ENCODE data around the gene DIS3L2.

The DIS3L2 gene

GRCh38 chr2:232204457-232204931 lies 243.0 kb downstream of the DIS3L2 start:
- no peak for DNase-seq

GRCh38 chr2:232207174-232207573 lies 245.7 kb downstream of the DIS3L2 start:
- DNase-seq, result no peak

DNA sequence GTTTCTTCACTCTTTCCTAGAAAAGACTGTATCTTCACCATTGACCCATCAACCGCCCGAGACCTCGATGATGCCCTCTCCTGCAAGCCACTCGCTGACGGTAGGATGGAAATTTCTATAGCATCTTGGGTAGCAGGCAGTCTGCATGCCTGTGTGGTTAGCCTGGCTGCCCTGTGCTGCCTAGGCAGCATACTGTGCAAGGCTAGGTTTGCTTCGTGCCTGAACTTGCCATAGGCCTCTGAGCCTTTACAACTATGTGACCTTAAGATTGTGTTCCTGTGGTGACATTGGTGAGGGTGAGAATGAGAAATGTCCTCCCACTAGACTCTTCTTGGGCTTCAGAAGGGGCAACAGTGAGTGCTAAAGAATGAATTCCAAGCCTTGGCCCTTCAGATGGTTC lies 248.8 kb downstream of the DIS3L2 start:
- no peak for DNase-seq

DNA sequence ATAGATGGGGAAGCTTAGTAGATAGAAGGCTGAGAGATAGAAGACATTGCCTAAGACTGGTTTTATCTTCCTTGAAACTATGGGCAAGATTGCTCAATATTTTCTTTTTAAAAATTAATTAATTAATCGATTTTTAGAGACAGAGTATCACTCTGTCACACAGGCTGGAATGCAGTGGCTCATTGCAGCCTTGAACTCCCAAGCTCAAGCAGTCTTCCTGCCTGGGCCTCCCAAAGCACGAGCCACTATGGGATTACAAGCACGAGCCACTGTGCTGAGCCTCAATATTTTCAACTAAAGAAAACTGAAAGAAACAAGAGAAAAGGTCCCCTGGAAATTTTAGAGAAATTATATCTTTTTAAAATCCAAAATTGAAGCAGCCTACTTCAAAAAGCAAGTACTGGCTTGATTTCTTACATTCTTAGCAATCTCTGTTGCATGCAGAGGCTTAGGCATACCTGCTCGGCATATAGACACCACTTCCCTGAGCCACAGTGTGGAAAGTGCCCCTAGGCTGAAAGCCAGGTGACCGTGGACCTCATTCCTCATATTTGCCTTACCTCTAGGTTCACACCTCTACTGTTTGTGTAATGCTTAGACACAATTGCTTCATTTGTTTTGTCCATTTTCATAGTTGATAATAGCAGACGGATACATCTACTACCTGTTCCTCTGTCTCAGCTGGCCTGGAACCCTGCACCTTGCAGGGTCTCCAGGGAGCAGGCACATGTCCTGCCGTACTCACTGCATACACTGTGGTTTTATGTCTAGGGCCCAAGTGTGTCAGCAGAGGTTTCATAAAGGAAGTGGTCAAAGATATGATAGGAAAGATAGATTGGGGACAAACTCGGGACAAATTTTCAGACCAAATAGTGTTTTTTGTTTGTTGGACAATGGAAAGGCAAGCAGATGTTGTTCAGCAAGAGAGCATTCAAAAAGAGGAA lies 250.5 kb downstream of the DIS3L2 start:
- DNase-seq, result no peak

- DNase-seq, result no peak
Observed at GRCh38 chr2:232213176-232213575, 251.7 kb downstream of the DIS3L2 start.

DNA sequence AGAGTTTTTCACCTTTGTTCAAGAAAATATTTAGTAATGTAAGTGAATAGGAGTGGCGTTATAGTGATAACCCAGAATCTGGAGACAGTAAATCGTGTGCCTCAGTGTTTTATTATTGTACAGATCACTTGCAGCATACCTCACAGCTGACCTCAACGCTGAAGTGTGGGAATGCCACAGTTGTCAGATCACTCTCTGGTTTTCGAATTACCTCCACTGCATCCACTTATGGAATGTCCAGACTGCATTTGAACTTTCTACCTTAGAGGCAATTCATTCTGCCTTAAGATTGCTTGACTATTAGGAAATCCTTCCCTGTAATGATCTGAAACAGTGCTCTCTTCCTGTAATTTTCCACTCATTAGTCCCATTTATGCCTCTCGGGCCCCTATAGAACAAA lies 252.5 kb downstream of the DIS3L2 start:
- no peak for DNase-seq

- no peak for DNase-seq
Observed at GRCh38 chr2:232216028-232216427, 254.5 kb downstream of the DIS3L2 start.

DNA sequence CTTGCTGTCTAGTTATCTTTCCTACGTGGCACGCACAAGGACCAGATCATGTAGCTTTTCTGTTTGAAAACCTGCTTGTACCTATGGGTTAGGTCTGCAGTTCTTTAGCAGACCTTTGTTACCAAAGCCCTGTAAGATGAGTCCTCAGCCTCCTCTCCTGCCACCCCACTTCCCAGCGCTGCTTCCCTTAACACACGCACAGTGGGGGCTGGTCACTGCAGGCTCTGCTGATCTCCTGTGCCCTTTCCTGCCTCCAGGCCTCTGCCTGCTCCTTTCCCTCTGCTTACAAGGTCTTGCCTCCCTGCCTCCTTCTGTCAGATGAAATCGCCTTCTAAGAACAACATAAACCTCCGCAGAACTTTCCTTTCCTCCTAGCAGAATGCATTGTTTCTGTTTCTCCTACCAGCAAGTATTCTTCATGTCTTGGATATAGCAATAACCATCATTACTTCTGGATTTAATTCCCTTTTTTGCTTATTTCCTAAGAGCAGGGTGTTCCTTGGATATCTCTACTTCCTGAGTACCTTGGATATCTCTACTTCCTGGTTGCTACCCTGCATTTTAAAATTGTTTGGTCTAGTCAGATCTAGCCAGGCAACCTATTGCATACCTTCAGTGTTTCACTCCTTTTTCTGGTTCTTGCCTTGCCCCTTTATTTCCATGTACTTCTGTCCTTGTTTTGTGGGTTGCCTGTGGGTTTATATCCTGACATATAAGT lies 257.4 kb downstream of the DIS3L2 start:
- no peak for DNase-seq

GRCh38 chr2:232219496-232219870 lies 258.0 kb downstream of the DIS3L2 start:
- DNase-seq, result no peak

DNA sequence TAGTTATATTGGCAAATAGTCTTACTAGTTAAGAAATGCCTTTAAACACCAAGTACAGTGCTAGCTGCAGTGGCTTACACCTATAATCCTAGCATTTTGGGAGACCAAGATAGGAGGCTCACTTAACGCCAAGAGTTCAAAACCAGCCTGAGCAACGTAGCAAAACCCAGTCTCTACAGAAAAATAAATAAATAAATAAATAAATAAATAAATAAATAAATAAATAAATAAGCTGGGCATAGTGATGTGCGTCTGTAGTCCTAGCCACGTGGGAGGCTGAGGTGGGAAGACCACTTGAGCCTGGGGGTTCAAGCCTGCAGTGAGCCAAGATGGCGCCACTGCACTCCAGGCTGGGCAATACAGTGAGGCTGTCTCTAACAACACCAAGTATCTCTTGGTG lies 258.4 kb downstream of the DIS3L2 start:
- no peak for DNase-seq

GRCh38 chr2:232225429-232225828 lies 263.9 kb downstream of the DIS3L2 start:
- no peak for DNase-seq

DNA sequence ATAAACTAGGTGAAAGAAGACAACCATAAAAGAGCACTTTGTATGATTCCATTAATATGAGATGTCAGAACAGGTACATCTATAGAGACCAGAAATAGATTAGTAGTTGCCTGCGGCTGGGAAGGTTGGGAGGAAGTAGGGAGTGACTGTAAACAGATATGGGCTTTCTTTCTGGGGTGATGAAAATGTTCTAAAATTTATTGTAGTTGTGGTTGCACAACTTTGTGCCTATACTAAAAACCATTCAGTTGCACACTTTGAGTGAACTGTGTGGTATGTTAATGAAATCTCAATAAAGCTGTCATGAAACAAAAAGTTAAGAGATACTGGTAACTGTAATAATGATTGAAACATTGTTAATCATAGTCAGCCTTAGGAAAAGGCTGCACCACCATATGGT lies 264.4 kb downstream of the DIS3L2 start:
- no peak for DNase-seq

DNA sequence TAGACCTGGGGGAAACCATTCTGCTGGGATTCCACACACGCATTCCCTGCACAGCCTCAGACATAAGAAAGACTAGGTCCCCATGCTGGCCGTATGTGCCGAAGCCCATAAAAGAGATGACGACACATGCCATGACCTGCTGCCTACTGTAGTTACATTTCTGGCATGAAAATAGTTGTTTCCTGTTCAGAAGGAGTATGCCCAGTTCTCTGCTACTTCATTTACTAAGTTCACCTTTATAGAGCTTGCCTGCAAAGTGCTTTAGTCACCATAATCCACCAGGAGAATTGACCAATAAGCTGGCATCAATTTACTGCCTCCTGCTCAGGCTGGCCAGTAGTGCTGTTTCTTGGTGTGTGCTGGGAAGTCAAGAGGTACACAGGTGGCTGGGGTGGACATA lies 266.8 kb downstream of the DIS3L2 start:
- DNase-seq, result no peak

DNA sequence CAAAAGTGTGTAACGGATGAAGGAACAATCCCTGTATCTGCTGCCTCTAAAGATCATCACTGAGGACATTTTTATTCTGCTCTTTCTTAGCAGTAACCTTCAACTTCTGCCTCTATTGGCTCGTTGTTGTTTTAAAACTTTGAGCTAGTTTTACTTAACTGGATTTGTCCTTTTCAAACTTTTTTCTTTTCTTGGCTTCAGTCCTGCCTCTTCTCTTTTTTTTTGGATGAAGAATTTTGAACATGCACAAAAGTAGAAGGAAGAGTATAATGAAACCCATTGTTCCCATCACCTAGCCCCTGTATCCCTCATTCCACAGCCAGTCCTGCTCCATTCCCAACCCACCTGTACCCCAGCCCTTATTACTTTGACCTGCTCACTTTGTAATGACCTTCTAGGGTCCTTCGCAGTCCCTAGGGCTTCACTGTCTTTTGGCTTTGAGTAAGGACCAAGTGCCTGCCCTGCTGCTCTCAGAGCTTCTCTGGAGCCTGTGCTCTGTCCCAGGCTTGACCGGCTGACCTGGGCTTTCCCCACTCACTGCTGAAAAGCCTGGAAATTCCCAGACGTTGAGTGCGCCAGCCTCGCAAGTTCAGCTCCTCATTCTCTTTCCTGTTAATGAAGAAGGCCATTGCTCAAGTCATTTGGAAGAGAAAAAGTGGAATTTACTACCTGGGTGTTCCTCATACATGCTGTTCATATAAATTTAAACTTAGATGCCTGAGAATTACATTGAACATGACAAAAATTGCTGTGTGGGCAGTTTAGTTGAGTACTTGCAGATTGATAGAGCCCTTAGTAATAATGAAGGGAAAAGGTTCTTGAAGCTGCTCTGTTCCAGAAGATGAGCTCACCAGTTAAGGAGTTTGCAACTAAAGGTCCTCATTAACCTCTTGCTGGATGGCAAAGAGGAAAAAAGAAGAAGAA lies 267.7 kb downstream of the DIS3L2 start:
- DNase-seq, result no peak

- no peak for DNase-seq
Observed at GRCh38 chr2:232229911-232230310, 268.4 kb downstream of the DIS3L2 start.

GRCh38 chr2:232230560-232230959 lies 269.0 kb downstream of the DIS3L2 start:
- peak; percentile 10 for DNase-seq

GRCh38 chr2:232231554-232231953 lies 270.0 kb downstream of the DIS3L2 start:
- DNase-seq, result no peak

DNA sequence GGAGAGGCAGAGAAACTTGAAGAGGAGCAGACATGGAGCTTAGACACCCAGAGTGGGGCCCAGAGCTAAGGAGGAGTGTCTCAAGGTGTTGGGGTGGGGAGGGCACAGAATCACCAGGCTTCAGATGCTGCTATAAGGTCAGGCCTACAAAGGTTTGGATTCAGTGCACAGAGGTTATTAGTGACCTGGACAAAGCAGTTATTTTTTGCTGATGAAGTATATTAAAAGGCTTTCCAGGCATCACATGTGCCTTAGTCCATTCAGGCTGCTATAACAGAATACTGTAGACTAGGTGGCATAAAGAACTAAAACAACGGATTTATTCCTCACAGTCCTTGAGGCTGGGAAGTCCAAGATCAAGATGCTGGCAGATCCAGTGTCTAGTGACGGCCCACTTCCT lies 271.4 kb downstream of the DIS3L2 start:
- no peak for DNase-seq

GRCh38 chr2:232234922-232235615 lies 273.6 kb downstream of the DIS3L2 start:
- DNase-seq, result no peak

DNA sequence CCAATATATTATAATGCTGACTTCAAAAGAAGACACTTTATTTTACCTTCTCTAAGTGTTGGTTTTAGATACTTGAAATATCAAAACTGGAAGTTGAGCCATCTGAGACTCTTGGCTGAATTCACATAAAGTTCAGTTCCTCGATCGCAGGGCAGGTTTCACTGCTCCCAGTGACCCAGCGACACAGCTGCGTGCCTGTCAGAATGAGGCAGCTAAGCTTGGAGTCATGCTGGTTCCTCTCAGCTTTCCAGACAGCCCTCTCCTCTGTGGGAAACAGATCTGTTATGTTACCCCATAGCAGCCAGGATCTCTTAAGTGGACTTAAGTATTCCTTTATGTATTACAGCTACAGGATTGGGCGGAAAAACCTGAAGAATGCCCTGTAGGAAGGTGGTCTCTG lies 274.2 kb downstream of the DIS3L2 start:
- no peak for DNase-seq

DNA sequence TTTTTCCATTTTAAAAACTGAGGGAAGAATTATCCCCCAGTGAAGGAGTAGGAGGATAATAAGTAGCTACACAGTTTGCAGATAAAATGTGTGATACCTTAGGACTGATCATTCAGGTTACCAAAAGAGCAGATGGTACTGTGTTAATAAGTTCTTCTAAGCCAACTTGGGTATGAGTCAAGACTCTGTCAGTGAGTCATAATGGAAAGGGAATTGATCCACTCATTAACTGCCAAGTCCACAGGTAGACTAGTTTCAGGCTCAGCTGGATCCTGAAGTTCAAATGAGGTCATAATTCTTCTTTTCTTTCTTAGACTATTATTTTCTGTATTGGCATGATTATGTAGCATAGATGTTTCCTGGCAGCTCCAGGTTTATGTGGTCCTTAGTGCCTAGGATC lies 274.7 kb downstream of the DIS3L2 start:
- no peak for DNase-seq

DNA sequence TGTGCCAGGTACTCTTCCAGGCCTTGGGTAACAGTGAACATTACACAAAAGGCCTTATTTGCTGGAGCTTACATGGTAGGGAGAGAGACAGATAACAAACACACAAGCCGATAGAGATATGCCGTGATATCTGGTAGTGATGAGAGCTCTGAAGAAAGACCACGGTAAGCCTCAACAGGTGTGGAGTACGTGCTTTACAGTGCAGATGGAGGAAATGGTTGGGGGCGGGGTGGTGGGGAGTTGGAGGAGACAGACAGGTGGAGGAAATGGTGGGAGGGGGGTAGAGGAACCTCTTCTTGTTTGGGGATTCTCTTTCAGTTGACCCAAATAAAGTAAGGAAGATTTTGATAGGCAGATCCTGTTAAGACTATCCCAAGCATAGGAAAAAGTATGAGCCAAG lies 276.0 kb downstream of the DIS3L2 start:
- DNase-seq, result no peak
